GM20000 (cell line): Measurements from ENCODE around the gene SGCD.

Experiments used
- DNase-seq: peaks from one replicate; pipeline ENCODE4 v3.0.0; 2012; ENCODE audit warnings: low spot score
- TF ChIP-seq, protein P1 (sequence below): IDR thresholded peaks from 2 replicates; pipeline ENCODE4 v1.5.1; 2012; ENCODE audit warnings: mild to moderate bottlenecking, control low read depth; ENCODE audit errors: extremely low read depth, missing control alignments

SGCD gene

GRCh38 chr5:156446526-156446925 lies 119.6 kb downstream of the SGCD start:
- TF ChIP-seq, protein P1, sequence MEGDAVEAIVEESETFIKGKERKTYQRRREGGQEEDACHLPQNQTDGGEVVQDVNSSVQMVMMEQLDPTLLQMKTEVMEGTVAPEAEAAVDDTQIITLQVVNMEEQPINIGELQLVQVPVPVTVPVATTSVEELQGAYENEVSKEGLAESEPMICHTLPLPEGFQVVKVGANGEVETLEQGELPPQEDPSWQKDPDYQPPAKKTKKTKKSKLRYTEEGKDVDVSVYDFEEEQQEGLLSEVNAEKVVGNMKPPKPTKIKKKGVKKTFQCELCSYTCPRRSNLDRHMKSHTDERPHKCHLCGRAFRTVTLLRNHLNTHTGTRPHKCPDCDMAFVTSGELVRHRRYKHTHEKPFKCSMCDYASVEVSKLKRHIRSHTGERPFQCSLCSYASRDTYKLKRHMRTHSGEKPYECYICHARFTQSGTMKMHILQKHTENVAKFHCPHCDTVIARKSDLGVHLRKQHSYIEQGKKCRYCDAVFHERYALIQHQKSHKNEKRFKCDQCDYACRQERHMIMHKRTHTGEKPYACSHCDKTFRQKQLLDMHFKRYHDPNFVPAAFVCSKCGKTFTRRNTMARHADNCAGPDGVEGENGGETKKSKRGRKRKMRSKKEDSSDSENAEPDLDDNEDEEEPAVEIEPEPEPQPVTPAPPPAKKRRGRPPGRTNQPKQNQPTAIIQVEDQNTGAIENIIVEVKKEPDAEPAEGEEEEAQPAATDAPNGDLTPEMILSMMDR, result no peak
- DNase-seq, result no peak

DNA sequence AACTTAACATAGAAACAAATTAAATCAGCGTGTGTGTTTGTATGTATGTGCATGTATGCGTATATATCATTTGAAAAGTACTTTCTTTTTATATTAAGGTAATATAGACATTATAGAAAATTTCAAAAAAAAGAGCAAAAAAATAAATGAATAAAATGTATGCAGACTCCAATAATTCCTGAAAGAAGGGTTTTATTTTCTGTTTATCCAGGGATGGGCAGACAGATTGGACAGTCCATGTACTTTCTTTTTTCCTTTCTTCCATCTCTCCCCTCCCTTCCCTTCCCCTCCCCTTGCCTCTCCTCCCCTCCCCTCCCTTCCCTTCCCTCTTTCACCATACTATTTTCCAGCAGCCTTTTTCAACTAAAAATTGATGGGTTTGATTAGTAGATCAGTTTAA lies 123.8 kb downstream of the SGCD start:
- TF ChIP-seq, protein P1, result no peak
- DNase-seq, result no peak

DNA sequence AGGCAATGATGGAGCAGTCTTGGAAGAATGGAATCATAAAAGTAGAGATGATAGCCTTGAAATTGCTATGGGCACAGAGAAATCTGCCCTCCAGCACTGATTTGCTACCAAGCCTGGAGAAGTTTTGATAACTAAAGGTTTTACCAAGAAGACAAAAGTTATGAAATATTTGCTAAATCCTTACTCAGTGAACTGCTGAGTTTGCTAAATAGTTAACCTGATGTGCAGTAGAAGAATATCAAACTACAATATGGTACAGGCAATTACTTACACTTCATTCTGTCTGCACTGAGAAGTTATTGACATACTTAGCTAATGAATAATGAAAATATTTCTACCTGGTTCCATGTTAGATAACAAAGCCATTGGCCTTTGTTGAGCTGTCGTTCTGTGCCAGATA lies 124.5 kb downstream of the SGCD start:
- TF ChIP-seq, protein P1, result no peak
- no peak for DNase-seq

DNA sequence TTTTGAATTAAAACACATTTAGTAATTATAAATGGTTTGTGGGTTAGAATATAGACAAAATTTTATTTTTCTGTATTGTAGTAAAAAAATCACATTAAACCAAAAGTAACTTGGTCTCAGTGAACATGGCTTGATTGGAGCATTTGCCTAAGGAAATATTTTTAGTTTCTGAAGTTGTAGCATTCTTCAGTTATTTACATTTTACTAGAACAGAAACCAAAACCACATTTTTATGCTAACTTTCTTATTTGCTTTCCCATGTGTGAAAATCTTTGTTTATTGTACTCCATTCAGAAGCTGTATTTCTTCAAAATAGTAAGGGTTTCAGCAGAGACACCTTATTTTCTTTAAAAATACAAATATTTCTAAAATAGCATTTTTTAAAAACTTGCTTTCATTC lies 129.9 kb downstream of the SGCD start:
- DNase-seq, result no peak
- TF ChIP-seq, protein P1, result no peak

GRCh38 chr5:156459812-156460385 lies 132.9 kb downstream of the SGCD start:
- DNase-seq, result no peak
- TF ChIP-seq, protein P1, result no peak

- no peak for DNase-seq
- TF ChIP-seq, protein P1, result no peak
Measured at GRCh38 chr5:156460471-156460870, 133.5 kb downstream of the SGCD start.

GRCh38 chr5:156466871-156467270 lies 139.9 kb downstream of the SGCD start:
- no peak for DNase-seq
- TF ChIP-seq, protein P1, result no peak

DNA sequence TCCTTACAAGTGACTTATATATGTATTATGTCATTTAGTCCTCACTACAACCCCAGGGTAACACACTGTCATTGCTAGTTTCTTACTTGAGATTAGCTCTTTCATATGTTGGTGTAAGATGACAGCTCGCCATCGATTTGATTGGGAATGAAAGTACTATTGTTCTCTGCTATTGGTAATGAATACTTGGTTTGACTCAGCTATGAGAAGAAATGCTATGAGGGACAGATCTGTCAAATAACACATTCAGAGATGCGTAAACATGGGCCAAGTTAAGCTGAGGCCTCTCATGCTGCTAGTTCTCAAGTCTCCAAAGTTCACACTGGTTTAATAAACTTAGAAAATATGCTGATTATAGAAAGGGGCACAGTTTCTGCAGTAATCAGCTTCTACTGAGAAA lies 142.7 kb downstream of the SGCD start:
- DNase-seq, result no peak
- TF ChIP-seq, protein P1, result no peak
